Measurements from ENCODE around the gene HECW1. TPM values are rescaled to one million over a fixed set of nuclear protein-coding genes. Genes with fewer than 3 reads are reported as not detected.

The HECW1 gene
- total RNA-seq, 1 donor from 2014 or later = not detected

DNA sequence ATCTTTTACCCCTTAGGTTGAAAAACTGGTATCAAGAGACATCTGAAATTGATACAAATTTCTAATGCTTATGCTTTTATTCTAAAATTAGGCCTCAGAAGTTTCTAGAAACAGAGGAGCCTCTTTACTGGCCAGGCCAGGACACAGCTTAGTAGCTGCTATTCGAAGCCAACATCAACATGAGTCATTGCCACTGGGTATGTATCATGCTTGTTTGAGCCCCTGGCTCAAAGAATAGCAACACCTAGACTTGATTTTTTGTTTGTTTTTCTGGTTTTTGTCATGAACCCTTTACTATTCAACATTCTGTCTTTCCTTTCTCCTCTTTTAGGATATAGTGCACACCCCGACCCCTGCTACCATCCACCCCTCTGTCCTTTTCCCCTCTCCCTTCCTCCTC is 379.5 kb downstream of the HECW1 start:
- Mint-ChIP-seq H3K9me3 (no peaks in the 10 kb centered on the region), H3K4me1 (ENCODE audit: low read depth) (peaks cover 2% of the 10 kb centered on the region), H3K36me3 (ENCODE audit: low read depth) (no peaks in the 10 kb centered on the region), H3K4me3 (ENCODE audit: low read depth) (no peak overlapping the region), H3K27me3 (ENCODE audit: low read depth) (peaks cover 16% of the 10 kb centered on the region), H3K27ac (no peak overlapping the region)
- no peak for DNase-seq (ENCODE audit: low spot score)
- intact Hi-C loops (cut with micrococcal nuclease) = no loop called here

DNA sequence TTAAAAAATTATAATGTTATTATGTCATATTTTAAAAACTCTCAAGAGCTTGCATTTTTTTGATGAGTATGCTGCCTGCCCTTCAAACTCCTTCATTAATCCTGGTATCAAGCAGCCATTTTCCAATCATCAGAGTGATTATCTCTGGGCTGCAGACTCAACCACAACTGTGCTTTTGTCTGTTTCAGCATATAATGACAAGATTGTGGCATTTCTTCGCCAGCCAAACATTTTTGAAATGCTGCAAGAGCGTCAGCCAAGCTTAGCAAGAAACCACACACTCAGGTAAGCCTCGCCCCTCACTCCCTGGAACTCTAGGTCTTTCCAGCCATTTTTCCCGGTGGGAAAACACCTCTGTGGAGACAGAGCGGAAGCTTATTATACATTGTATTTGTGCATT is 380.4 kb downstream of the HECW1 start:
- H3K27ac Mint-ChIP-seq = no peak overlapping the region
- H3K36me3 Mint-ChIP-seq (ENCODE audit: low read depth) = no peaks in the 10 kb centered on the region
- H3K9me3 Mint-ChIP-seq = no peaks in the 10 kb centered on the region
- H3K27me3 Mint-ChIP-seq (ENCODE audit: low read depth) = peaks cover 21% of the 10 kb centered on the region
- no peak overlapping the region for H3K4me3 Mint-ChIP-seq (ENCODE audit: low read depth)
- intact Hi-C loops (cut with micrococcal nuclease) = no loop called here
- H3K4me1 Mint-ChIP-seq (ENCODE audit: low read depth) = peaks cover 2% of the 10 kb centered on the region
- no peak for DNase-seq (ENCODE audit: low spot score)

DNA sequence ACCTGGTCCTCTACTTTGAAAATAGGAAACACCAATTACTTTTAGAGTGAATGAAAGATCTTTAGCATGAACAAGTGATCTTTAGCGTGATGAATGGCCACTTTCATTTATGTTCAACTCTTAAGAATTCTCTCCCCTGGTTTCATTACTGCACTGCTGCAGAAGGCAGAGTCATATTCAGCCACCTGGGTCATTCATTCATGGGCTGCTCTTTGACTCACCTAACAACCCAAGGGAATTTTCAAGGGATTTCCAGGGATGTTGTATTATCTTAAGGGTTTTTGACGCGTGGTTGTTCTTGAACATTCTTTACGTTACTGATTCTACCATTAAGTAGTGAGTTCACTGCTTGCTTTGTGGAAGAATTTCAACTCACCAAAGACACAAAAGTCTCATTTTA is 383.1 kb downstream of the HECW1 start:
- intact Hi-C loops (cut with micrococcal nuclease) = no loop called here
- Mint-ChIP-seq H3K27me3 (ENCODE audit: low read depth) (peaks cover 26% of the 10 kb centered on the region), H3K9me3 (no peaks in the 10 kb centered on the region), H3K36me3 (ENCODE audit: low read depth) (no peaks in the 10 kb centered on the region), H3K27ac (no peak overlapping the region), H3K4me3 (ENCODE audit: low read depth) (no peak overlapping the region), H3K4me1 (ENCODE audit: low read depth) (no peaks in the 10 kb centered on the region)
- DNase-seq (ENCODE audit: low spot score) = no peak

DNA sequence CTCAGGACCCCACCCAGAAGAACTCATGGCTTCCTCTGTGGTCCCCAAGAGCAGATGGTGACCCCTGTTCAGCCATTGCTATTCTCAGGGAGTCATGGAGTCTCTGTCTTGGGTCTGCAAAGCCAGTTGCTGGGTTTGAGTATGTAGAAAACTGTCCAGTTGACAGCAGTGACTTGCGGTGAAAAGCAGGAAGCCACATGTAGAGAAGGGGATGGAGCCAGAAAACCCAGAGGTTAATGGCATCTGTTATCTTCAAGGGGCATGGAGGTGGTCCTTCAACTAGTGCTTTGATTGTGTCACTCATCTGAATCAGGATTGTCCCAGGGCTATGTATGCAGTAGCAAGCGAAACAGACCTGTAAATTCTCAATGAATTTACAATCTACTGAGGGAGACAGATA is 384.1 kb downstream of the HECW1 start:
- peaks cover 27% of the 10 kb centered on the region for H3K27me3 Mint-ChIP-seq (ENCODE audit: low read depth)
- no peaks in the 10 kb centered on the region for H3K36me3 Mint-ChIP-seq (ENCODE audit: low read depth)
- no peak for DNase-seq (ENCODE audit: low spot score)
- no peaks in the 10 kb centered on the region for H3K4me1 Mint-ChIP-seq (ENCODE audit: low read depth)
- intact Hi-C loops (cut with micrococcal nuclease) = no loop called here
- H3K27ac Mint-ChIP-seq = no peak overlapping the region
- H3K4me3 Mint-ChIP-seq (ENCODE audit: low read depth) = no peak overlapping the region
- no peaks in the 10 kb centered on the region for H3K9me3 Mint-ChIP-seq

DNA sequence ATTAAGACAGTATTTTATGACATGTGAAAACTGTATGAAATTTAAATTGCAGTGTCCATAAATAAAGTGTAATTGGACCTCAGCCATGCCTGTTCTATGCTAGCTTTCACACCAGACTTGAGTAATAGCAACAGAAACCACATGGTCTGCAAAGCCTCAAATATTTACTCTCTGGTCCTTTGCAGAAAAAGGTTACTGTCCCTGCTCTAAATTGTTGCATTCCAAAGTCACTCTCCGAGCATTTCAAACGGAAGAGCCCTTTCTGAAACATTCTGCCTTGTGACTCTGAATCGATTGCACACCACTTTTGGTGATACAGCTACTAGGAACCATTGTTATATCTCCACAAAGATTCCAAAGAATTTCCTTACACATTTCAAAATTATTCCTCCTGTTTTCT is 389.4 kb downstream of the HECW1 start:
- H3K9me3 Mint-ChIP-seq = no peaks in the 10 kb centered on the region
- peaks cover 18% of the 10 kb centered on the region for H3K27me3 Mint-ChIP-seq (ENCODE audit: low read depth)

DNA sequence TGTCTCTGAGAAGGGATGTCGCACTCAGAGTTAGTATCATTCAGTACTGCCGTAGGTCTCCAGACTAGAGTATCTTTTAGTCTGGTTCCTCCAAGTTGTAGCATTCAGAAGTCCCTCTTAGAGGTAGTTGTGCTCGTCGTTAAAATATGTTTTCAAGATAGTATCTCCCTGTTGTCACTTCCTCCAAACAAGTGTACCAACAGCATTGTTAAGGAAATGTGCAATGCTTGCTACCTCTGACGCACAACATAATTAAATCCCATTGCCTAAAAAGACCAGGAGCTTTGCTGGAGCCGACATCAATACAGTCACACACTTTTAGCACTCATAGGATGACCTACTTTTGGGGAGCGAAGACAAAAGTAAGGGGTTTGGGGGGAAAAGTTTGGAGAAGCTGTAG is 390.5 kb downstream of the HECW1 start:
- H3K36me3 Mint-ChIP-seq (ENCODE audit: low read depth) = no peaks in the 10 kb centered on the region
- H3K27me3 Mint-ChIP-seq (ENCODE audit: low read depth) = peaks cover 14% of the 10 kb centered on the region
- DNase-seq (ENCODE audit: low spot score) = no peak
- no peak overlapping the region for H3K4me3 Mint-ChIP-seq (ENCODE audit: low read depth)
- no peaks in the 10 kb centered on the region for H3K9me3 Mint-ChIP-seq
- intact Hi-C loops (cut with micrococcal nuclease) = no loop called here
- H3K27ac Mint-ChIP-seq = no peak overlapping the region
- peaks cover 3% of the 10 kb centered on the region for H3K4me1 Mint-ChIP-seq (ENCODE audit: low read depth)

More for the DNA sequence above, 389.4 kb downstream of the HECW1 start:
- Mint-ChIP-seq H3K4me3 (ENCODE audit: low read depth) (no peak overlapping the region), H3K4me1 (ENCODE audit: low read depth) (peaks cover 3% of the 10 kb centered on the region), H3K27ac (no peak overlapping the region), H3K36me3 (ENCODE audit: low read depth) (no peaks in the 10 kb centered on the region)
- no peak for DNase-seq (ENCODE audit: low spot score)
- intact Hi-C loops (cut with micrococcal nuclease) = no loop called here

DNA sequence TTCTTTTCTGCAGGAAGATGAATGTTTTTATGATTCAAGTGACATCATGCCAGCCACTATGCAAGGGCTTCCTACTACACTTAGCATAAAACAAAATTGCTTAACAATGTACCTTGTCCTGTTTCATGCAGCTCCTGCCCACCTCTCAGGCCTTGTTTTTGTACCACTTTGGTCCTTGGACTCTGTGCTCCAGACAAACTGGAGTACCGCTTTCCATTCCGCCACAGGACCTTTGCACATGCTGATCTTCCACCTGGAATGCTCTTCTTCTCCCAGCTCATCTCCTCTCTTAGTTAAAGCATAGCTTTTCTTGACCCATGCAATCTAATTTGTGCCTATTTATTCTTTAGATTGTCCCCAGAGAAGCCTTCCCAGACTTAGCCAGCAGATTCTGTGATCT is 393.0 kb downstream of the HECW1 start:
- DNase-seq (ENCODE audit: low spot score) = no peak
- Mint-ChIP-seq H3K36me3 (ENCODE audit: low read depth) (no peaks in the 10 kb centered on the region), H3K27me3 (ENCODE audit: low read depth) (peaks cover 14% of the 10 kb centered on the region), H3K27ac (no peak overlapping the region), H3K4me1 (ENCODE audit: low read depth) (peaks cover 3% of the 10 kb centered on the region), H3K9me3 (no peaks in the 10 kb centered on the region), H3K4me3 (ENCODE audit: low read depth) (no peak overlapping the region)
- intact Hi-C loops (cut with micrococcal nuclease) = no loop called here

DNA sequence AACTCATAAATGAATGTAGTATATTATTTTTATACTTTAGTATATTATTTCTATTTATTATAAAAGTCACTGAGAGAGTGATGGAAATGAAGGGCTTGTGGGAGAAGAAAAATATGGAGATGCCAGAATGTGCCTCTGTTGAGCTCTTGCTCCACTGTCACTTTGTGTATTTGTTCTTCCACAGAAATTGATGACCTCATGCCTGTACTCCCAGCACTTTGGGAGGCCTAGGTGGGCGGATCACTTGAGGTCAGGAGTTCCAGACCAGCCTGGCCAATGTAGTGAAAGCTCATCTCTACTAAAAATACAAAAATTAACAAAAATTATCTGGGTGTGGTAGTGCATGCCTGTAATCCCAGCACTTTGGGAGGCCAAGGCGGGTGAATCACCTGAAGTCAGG is 394.0 kb downstream of the HECW1 start:
- DNase-seq (ENCODE audit: low spot score) = no peak
- peaks cover 4% of the 10 kb centered on the region for H3K4me1 Mint-ChIP-seq (ENCODE audit: low read depth)

DNA sequence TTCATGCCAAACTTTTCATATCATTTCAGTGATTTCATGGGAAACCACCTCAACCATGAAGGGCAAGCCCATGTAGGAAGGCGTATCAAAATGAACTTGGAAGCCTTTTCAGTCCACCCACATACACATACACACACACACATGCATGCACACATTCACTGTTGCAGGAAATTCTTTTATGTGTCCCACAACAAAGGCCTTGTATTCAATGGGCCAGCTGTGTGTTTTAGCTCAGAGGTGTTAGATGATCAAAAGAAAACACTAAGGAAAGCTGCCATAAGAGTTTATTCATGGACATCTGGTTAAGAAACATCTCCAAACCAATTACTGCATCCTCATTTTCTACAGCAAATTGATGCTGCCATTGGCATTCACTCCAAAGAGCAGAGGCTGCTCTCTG is 396.0 kb downstream of the HECW1 start:
- H3K27ac Mint-ChIP-seq = no peak overlapping the region
- no peaks in the 10 kb centered on the region for H3K9me3 Mint-ChIP-seq
- H3K36me3 Mint-ChIP-seq (ENCODE audit: low read depth) = no peaks in the 10 kb centered on the region
- peaks cover 10% of the 10 kb centered on the region for H3K27me3 Mint-ChIP-seq (ENCODE audit: low read depth)
- no peak for DNase-seq (ENCODE audit: low spot score)
- H3K4me1 Mint-ChIP-seq (ENCODE audit: low read depth) = peaks cover 11% of the 10 kb centered on the region
- H3K4me3 Mint-ChIP-seq (ENCODE audit: low read depth) = no peak overlapping the region
- intact Hi-C loops (cut with micrococcal nuclease) = no loop called here

More for the DNA sequence above, 394.0 kb downstream of the HECW1 start:
- no peaks in the 10 kb centered on the region for H3K9me3 Mint-ChIP-seq
- H3K4me3 Mint-ChIP-seq (ENCODE audit: low read depth) = no peak overlapping the region
- no peaks in the 10 kb centered on the region for H3K36me3 Mint-ChIP-seq (ENCODE audit: low read depth)
- peaks cover 12% of the 10 kb centered on the region for H3K27me3 Mint-ChIP-seq (ENCODE audit: low read depth)
- intact Hi-C loops (cut with micrococcal nuclease) = no loop called here
- H3K27ac Mint-ChIP-seq = no peak overlapping the region

DNA sequence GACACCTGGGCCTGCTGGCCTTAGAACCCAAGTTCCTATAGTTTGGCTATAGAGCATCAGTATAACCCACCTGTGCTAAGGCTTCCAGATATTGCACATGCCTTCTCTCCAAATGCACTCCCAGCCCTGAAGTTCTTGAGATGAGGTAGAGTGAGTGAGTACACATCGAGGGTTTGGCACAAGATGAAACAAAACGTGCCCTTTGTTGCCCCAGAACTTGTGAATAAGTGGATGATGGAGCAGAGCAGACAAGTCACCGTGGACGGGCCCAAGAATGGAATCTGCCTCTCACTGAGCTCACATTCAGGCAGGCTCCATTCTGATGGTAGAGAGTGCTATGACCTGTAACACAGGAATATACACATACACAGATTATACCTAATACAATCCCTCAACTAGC is 397.5 kb downstream of the HECW1 start:
- Mint-ChIP-seq H3K27ac (no peak overlapping the region), H3K36me3 (ENCODE audit: low read depth) (peaks cover 1% of the 10 kb centered on the region), H3K4me1 (ENCODE audit: low read depth) (peaks cover 16% of the 10 kb centered on the region), H3K4me3 (ENCODE audit: low read depth) (no peak overlapping the region), H3K9me3 (no peaks in the 10 kb centered on the region), H3K27me3 (ENCODE audit: low read depth) (peaks cover 11% of the 10 kb centered on the region)
- no peak for DNase-seq (ENCODE audit: low spot score)
- intact Hi-C loops (cut with micrococcal nuclease) = no loop called here

DNA sequence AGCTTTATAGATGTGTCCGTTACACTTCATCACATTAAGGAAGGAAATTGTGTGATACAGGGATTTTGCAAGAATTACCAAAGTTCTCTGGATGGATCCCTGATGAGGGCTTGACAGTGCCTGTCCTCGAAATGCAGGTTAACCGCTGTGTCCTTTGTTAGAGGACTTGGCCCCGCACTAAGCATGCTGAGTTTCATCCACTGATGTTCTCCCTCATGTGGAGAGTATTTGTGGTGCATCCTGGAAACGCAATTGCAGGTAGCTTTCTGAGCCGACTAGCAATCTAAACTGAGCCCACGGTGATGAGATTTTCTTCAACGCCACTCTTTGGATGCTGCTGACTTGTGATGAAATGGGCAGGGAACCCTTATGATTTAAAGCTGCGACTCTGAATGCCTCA is 398.6 kb downstream of the HECW1 start:
- Mint-ChIP-seq H3K27me3 (ENCODE audit: low read depth) (peaks cover 15% of the 10 kb centered on the region), H3K9me3 (no peaks in the 10 kb centered on the region), H3K4me1 (ENCODE audit: low read depth) (peaks cover 20% of the 10 kb centered on the region), H3K36me3 (ENCODE audit: low read depth) (peaks cover 5% of the 10 kb centered on the region), H3K27ac (no peak overlapping the region), H3K4me3 (ENCODE audit: low read depth) (no peak overlapping the region)
- intact Hi-C loops (cut with micrococcal nuclease) = no loop called here
- DNase-seq (ENCODE audit: low spot score) = no peak

DNA sequence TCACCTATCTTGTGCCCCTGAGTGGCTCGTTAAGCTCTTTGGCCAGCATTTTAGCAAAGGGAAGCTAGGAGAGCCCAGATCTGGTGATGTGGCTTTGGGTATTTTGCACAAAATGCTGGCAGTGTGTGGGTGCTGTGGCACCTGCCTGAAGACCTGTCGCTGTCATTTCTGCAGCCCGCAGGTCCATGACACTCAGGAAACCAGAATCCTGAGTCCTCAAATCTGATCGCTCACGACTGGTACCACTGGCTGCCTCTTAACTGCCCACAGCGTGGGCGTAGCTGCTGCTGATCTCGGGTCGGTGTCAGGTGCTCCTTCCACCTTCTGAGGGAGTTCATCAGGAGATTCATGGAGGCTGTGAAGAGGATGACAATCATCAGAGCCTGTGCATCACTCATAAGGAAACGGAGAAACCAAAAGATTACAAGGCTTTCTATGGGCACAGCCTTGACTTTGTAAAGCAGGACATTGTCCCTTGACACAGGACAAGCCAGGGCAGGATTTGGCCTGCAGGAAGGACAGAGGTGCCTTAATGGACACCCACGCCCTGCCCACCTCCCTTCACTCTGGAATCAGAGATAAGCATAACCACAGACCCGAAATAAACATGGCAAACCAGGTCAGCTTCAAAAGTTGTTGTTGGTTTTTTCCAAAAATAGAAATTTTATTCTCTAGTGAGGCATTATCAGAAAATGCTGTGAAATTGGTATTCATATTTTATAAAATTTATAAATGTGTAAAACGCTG is 399.5 kb downstream of the HECW1 start:
- Mint-ChIP-seq H3K4me3 (ENCODE audit: low read depth) (no peak overlapping the region), H3K4me1 (ENCODE audit: low read depth) (peaks cover 26% of the 10 kb centered on the region), H3K36me3 (ENCODE audit: low read depth) (peaks cover 5% of the 10 kb centered on the region), H3K27ac (no peak overlapping the region), H3K27me3 (ENCODE audit: low read depth) (peaks cover 15% of the 10 kb centered on the region), H3K9me3 (no peaks in the 10 kb centered on the region)
- intact Hi-C loops (cut with micrococcal nuclease) = no loop called here
- DNase-seq (ENCODE audit: low spot score) = no peak

DNA sequence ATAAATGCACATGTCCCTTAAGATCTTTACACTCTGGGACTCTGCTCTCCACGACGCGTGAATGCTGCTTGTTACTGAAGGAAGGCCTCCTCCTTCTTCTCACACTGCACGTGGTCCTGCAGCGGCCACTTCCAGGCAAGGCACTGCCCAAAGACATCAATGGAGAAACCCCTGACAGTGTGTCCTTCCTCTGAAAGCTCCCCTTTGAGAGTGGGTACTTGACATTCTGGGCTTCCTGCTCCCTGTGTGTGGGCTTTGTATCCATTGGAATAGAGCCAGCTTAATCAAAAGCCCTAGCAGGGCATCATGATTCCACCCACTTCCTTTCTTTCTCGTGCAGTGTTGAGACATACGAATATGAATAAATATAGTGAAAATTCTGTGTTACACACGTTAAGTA is 400.8 kb downstream of the HECW1 start:
- peaks cover 11% of the 10 kb centered on the region for H3K27me3 Mint-ChIP-seq (ENCODE audit: low read depth)
- peaks cover 5% of the 10 kb centered on the region for H3K36me3 Mint-ChIP-seq (ENCODE audit: low read depth)
- H3K27ac Mint-ChIP-seq = no peak overlapping the region
- intact Hi-C loops (cut with micrococcal nuclease) = no loop called here
- H3K9me3 Mint-ChIP-seq = no peaks in the 10 kb centered on the region
- no peak for DNase-seq (ENCODE audit: low spot score)
- peaks cover 33% of the 10 kb centered on the region for H3K4me1 Mint-ChIP-seq (ENCODE audit: low read depth)
- H3K4me3 Mint-ChIP-seq (ENCODE audit: low read depth) = no peak overlapping the region

All from activated T-helper 2 cell treated with anti-CD3 and anti-CD28 coated beads, Interferon-gamma antibody, Interleukin-2, Interleukin-4, amounts not matched to agents 10 μg/mL and 5 μg/mL and 100 μg/mL, durations not matched to agents 14 hours and 24 hours and 36 hours (primary cell).